ENCODE measurements around the gene POU2F2. TPM values are rescaled to one million over a fixed set of nuclear protein-coding genes. Genes with fewer than 3 reads are reported as not detected.

The POU2F2 gene
- total RNA-seq, 6 experiments from 2014 or later = 0.18 to 3.0 (median 1.00) TPM

- Histone ChIP-seq H3K27me3 (no peaks in the 10 kb centered on the region), H3K4me3 (no peak overlapping the region), H3K4me1 (no peaks in the 10 kb centered on the region), H3K36me3 (no peaks in the 10 kb centered on the region), H3K9me3 (no peaks in the 10 kb centered on the region), H3K27ac (no peak overlapping the region)
- TF ChIP-seq CTCF (IDR thresholded peaks at IDR 0.05) (no peak), POLR2A (IDR thresholded peaks at IDR 0.05) (no peak)
- intact Hi-C loops (cut with DNase I) = no loop called here
- DNase-seq (no peak), ATAC-seq (no peak)
- WGBS (ENCODE audit: insufficient coverage, low coverage, low lambda C conversion rate, missing lambda C conversion rate) = no CpG with 5 or more reads among the region's 12 CpGs
Observed at GRCh38 chr19:42071247-42071646, 61.0 kb downstream of the POU2F2 start.

DNA sequence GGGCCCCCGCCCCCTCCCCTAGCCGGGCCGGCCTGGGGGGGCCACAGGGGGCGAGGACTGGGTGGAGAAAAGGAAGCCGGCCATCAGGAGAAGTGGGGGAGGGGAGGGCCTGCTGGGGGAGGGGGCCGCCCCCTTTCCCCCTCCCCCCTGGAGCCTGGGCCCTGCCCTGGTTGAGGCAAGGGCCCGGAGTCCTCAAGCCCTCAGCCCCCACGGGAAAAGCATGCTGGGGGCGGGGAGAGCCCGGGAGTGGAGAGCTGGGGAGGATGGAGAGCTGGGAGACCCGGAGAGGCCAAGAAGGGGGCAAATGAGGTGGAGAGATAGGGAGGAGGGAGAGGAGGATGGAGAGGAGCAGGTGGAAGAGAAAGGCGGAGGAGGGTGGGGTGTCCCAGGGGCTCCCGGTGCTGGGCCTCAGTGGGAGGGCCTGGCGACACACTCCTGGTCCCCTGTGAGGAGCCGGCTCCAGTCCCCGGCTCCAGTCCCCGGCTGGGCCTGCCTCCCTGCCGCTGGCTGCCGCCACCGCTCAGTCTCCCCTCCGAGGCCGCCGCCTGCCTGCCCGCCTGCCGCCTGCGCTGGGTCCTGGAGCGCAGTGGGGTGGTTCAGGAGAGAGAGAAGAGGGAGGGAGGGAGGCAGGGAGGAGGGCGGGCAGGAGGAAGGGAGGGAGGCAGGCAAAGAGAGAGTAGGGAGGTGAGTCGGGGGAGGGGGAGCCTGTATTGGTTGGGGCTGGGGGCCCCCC, 62.5 kb downstream of the POU2F2 start, which contains the start of gene GRIK5:
GRIK5 (minus strand) TSS at position 588 of the 733 bp plus-strand sequence. CDS start 4,436 bp downstream, outside the sequence.
- no peaks in the 10 kb centered on the region for H3K36me3 ChIP-seq
- ATAC-seq = no peak

DNA sequence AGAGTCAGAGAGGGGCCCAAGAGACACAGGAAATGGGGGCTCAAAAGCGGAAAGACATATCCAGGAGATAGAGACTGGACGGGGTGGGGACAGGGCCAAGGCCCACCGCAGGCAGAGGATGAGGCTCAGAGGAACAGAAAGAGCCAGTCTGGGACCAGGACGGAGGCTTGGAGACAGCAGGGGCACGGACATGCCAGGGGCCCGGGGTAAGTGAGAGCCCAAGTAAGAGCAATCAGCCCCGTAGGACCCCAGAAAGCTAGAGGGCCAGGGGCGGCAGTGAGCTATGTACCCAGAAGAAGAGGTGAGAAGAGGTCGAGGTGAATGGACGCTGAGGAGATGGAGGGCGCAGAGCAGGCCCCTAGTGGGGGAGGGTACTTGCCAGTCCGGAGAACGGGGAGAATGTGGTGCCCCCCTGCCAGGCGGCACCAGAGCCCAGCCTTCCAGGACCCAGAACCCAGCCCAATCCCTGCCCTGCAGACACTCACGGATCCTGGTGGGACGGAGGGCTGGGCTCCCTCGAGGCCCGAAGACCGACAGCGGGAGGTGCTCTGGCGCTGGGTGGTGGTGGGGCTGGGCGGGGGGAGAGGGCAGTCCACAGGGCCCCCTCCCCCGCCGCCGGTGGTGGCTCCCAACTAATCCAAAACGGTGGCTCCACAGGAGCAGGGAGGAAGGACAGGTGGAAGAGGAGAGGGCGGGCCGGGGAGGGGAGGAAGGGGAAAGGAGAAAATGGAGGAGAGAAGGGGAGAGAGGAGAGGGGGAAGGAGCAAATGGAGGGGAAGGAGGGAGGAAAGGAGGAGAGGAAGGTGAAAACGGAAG, 63.3 kb downstream of the POU2F2 start:
- Histone ChIP-seq H3K27ac (no peak overlapping the region), H3K27me3 (no peaks in the 10 kb centered on the region), H3K36me3 (no peaks in the 10 kb centered on the region), H3K4me3 (no peak overlapping the region), H3K4me1 (no peaks in the 10 kb centered on the region), H3K9me3 (no peaks in the 10 kb centered on the region)
- 12% methylated on average over 27 of the region's 29 CpGs for WGBS (ENCODE audit: insufficient coverage, low coverage, low lambda C conversion rate, missing lambda C conversion rate)
- ATAC-seq (no peak), DNase-seq (no peak)
- TF ChIP-seq CTCF (IDR thresholded peaks at IDR 0.05) (no peak), POLR2A (IDR thresholded peaks at IDR 0.05) (no peak)
- intact Hi-C loops (cut with DNase I) = no loop called here

More for the DNA sequence above, 62.5 kb downstream of the POU2F2 start, which contains the start of gene GRIK5:
- 8% methylated on average over 28 of the region's 29 CpGs for WGBS (ENCODE audit: insufficient coverage, low coverage, low lambda C conversion rate, missing lambda C conversion rate)
- no peaks in the 10 kb centered on the region for H3K27me3 ChIP-seq
- H3K4me3 ChIP-seq = no peak within 1 kb of the TSS
- TF ChIP-seq CTCF (IDR thresholded peaks at IDR 0.05) (no peak), POLR2A (IDR thresholded peaks at IDR 0.05) (no peak)
- intact Hi-C loops (cut with DNase I) = no loop called here
- H3K4me1 ChIP-seq = no peaks in the 10 kb centered on the region
- no peak within 1 kb of the TSS for H3K27ac ChIP-seq
- no peak for DNase-seq
- H3K9me3 ChIP-seq = no peaks in the 10 kb centered on the region

DNA sequence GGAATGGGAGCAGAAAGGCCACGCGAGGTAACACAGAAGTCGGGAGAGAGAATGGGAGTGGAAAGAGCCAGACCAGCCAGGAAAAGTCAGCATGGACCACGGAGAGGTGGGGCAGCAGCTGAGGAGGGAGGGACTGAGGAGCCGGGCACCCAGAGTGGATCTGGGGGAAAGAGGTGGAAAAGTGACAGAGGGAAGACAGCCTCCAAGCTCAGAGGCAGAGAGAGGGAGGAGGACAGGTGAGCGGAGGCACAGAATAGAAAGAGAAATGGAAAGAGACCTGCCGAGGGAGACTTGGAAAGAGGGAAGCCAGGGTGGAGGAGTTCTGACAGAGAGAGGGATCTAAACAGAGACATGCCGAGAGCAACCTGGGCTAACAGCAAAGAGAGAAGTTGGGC, 63.9 kb downstream of the POU2F2 start:
- Histone ChIP-seq H3K27me3 (no peaks in the 10 kb centered on the region), H3K4me1 (no peaks in the 10 kb centered on the region), H3K27ac (no peak overlapping the region), H3K36me3 (no peaks in the 10 kb centered on the region), H3K4me3 (no peak overlapping the region), H3K9me3 (no peaks in the 10 kb centered on the region)
- no peak for ATAC-seq
- DNase-seq = no peak
- TF ChIP-seq POLR2A (IDR thresholded peaks at IDR 0.05) = no peak
- TF ChIP-seq CTCF (IDR thresholded peaks at IDR 0.05) = no peak
- WGBS (ENCODE audit: insufficient coverage, low coverage, low lambda C conversion rate, missing lambda C conversion rate) = 18% methylated on average over 8 of the region's 8 CpGs
- intact Hi-C loops (cut with DNase I) = no loop called here
